GM19240 (cell line): Measurements from ENCODE around the gene CAMKK2.
A peak's percentile ranks its signal among the peaks of the same experiment; 100 is the strongest.
"Not testable (repeated sequence)": the region's sequence is repeated elsewhere in the genome, so short reads cannot be mapped to it uniquely, and the experiment has no call there.

ENCODE experiments used
- DNase-seq: peaks from one replicate; pipeline ENCODE4 v3.0.0; 2011; ENCODE audit warnings: low spot score; ENCODE audit not compliant: insufficient read length

Gene CAMKK2

GRCh38 chr12:121279507-121279915, 17.0 kb downstream of the CAMKK2 start:
- no peak for DNase-seq

GRCh38 chr12:121279071-121279375, 17.5 kb downstream of the CAMKK2 start:
- DNase-seq = no peak

- no peak for DNase-seq
These were observed 18.1 kb downstream of the CAMKK2 start for GRCh38 chr12:121278169-121279070.

GRCh38 chr12:121277374-121277759, 19.1 kb downstream of the CAMKK2 start:
- no peak for DNase-seq

GRCh38 chr12:121274036-121274763, 22.3 kb downstream of the CAMKK2 start:
- no peak for DNase-seq

GRCh38 chr12:121273364-121273896, 23.1 kb downstream of the CAMKK2 start:
- DNase-seq = no peak

GRCh38 chr12:121267822-121268221, 28.7 kb downstream of the CAMKK2 start:
- DNase-seq = no peak

GRCh38 chr12:121264951-121265515, 31.5 kb downstream of the CAMKK2 start:
- DNase-seq = no peak

GRCh38 chr12:121264135-121264534, 32.4 kb downstream of the CAMKK2 start:
- DNase-seq = no peak

GRCh38 chr12:121263206-121263935, 33.1 kb downstream of the CAMKK2 start:
- no peak for DNase-seq

- no peak for DNase-seq
These were observed 35.1 kb downstream of the CAMKK2 start for GRCh38 chr12:121261398-121261797.

- DNase-seq = no peak
These were observed 36.4 kb downstream of the CAMKK2 start for GRCh38 chr12:121260091-121260490.

- no peak for DNase-seq
These were observed 37.4 kb downstream of the CAMKK2 start for GRCh38 chr12:121259074-121259473.

- not testable (repeated sequence) for DNase-seq
These were observed 38.6 kb downstream of the CAMKK2 start for GRCh38 chr12:121257704-121258449.

GRCh38 chr12:121255433-121255832, 41.1 kb downstream of the CAMKK2 start:
- DNase-seq = no peak

GRCh38 chr12:121253638-121254335, 42.7 kb downstream of the CAMKK2 start:
- DNase-seq = no peak

- no peak for DNase-seq
These were observed 43.7 kb downstream of the CAMKK2 start for GRCh38 chr12:121252712-121253345.

GRCh38 chr12:121251838-121252237, 44.7 kb downstream of the CAMKK2 start:
- DNase-seq = no peak

GRCh38 chr12:121250359-121250758, 46.1 kb downstream of the CAMKK2 start:
- DNase-seq = no peak

GRCh38 chr12:121248622-121249021, 47.9 kb downstream of the CAMKK2 start:
- peak; percentile 72 for DNase-seq
